Measurements from ENCODE around the gene HEMK1. TPM values are rescaled to one million over a fixed set of nuclear protein-coding genes. Genes with fewer than 3 reads are reported as not detected.

The HEMK1 gene
- total and polyA plus RNA-seq, 2 donors (not counting 1 experiment from before 2014, with no cell fraction given): 34.2 to 43.0 TPM

DNA sequence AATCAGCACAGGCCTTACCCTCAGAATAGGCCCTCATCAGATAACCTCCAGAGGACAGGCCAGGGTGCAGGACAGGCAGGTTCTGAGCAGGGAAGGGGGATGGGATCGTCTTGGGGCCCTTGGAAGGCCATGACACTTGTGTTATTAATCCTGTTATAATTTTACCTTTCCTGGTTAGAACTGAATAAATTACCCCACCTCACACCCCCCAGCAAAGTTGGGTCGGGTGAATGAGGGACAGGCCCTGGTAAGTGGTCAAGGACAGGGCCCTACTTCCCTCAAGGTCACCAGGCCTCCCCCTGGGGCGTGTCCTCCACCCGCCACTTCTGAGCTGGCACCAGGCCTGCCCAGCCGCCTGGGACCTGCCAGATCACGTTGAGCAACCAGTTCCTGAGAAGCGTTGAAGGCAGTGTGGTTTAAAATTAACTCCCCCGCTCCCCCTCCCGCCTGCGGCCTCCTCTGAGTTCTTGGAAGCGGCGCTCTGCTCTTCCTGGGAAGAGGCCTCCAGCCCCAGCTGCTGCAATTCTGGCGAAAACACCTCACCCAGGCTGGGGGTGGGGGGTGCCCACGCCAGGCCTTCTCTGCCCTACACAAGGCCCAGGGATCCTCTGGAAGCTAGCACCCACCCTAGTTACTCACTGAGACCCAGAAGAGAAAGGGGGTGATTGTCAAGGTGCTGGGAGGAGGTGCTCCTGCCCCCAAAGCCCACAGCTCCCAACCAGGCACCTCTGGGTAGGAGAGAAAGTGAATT, 31.7 kb downstream of the HEMK1 start:
- peak; percentile 59 for ATAC-seq (ENCODE audit: low read depth)
- peak overlapping the region; percentile 56 for H3K4me2 ChIP-seq (replicated peaks; ENCODE audit: low read depth, low read length, poor library complexity, severe bottlenecking)
- peaks cover 37 to 46% of the 10 kb centered on the region in 2 donors for H3K4me1 ChIP-seq (ENCODE audit: control insufficient read depth in 2 of 2, insufficient read depth in 2 of 2, low read length in 2 of 2)
- no peak overlapping the region for H3K4me3 ChIP-seq (ENCODE audit: control extremely low read depth in 1 of 5, extremely low read depth in 1 of 5, insufficient read depth in 1 of 5, low read depth in 2 of 5, low read length in 4 of 5)
- TF ChIP-seq, protein P1, sequence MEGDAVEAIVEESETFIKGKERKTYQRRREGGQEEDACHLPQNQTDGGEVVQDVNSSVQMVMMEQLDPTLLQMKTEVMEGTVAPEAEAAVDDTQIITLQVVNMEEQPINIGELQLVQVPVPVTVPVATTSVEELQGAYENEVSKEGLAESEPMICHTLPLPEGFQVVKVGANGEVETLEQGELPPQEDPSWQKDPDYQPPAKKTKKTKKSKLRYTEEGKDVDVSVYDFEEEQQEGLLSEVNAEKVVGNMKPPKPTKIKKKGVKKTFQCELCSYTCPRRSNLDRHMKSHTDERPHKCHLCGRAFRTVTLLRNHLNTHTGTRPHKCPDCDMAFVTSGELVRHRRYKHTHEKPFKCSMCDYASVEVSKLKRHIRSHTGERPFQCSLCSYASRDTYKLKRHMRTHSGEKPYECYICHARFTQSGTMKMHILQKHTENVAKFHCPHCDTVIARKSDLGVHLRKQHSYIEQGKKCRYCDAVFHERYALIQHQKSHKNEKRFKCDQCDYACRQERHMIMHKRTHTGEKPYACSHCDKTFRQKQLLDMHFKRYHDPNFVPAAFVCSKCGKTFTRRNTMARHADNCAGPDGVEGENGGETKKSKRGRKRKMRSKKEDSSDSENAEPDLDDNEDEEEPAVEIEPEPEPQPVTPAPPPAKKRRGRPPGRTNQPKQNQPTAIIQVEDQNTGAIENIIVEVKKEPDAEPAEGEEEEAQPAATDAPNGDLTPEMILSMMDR (IDR thresholded peaks at IDR 0.05): no peak
- no peak for TF ChIP-seq EZH2 (IDR thresholded peaks at IDR 0.05; ENCODE audit: borderline replicate concordance, insufficient read depth, low read depth, low read length, poor library complexity, severe bottlenecking)
- ChIA-PET CTCF (interaction anchor here (1.1 to 2.0 kb wide), 3 partner anchors 9 to 11 kb away, joined by 4 to 6 read pairs (median 5); partner anchors contain the start of gene CISH), POLR2A (interaction anchor here (1.0 to 2.3 kb wide), 2 partner anchors 10 to 11 kb away, joined by 3 to 8 read pairs; partner anchors contain the start of gene CISH)
- no peaks in the 10 kb centered on the region for H4K20me1 ChIP-seq (ENCODE audit: control insufficient read depth, insufficient read depth, low read length, poor library complexity, severe bottlenecking)
- Mint-ChIP-seq H3K27ac (peak overlapping the region; percentile 74), H3K4me3 (peak overlapping the region; percentile 32), H3K9me3 (ENCODE audit: insufficient read depth) (no peaks in the 10 kb centered on the region), H3K4me1 (peaks cover 40% of the 10 kb centered on the region), H3K27me3 (no peaks in the 10 kb centered on the region)
- H3K9ac ChIP-seq (ENCODE audit: low read length): peak overlapping the region; percentile 34
- WGBS (ENCODE audit: insufficient coverage): 0% methylated on average over 8 of the region's 14 CpGs
- peak overlapping the region in 1 of 2 donors; percentile 44 for H3K27ac ChIP-seq (ENCODE audit: low read length in 2 of 2)
- H3K9me3 ChIP-seq (ENCODE audit: control extremely low read depth in 1 of 3, control insufficient read depth in 2 of 3, insufficient read depth in 1 of 3, low read length in 2 of 3): no peaks in the 10 kb centered on the region
- intact Hi-C loops (cut with micrococcal nuclease): loop anchor here (1.0 kb wide), 1 partner anchor 11 kb away; no protein-coding TSS in a partner anchor
- no peaks in the 10 kb centered on the region for H3K27me3 ChIP-seq (replicated peaks in 1 of 4; ENCODE audit: control extremely low read depth in 1 of 4, control insufficient read depth in 3 of 4, insufficient read depth in 4 of 4, low read length in 3 of 4)
- DNase-seq: peak; percentile 50
- no peaks in the 10 kb centered on the region for H3K79me2 ChIP-seq (ENCODE audit: control insufficient read depth, insufficient read depth, low read length)
- peak overlapping the region; percentile 82 for H2AFZ ChIP-seq (ENCODE audit: insufficient read depth, low read depth, low read length, poor library complexity, severe bottlenecking)
- no peaks in the 10 kb centered on the region for H3K36me3 ChIP-seq (replicated peaks in 1 of 2; ENCODE audit: control extremely low read depth in 1 of 2, control insufficient read depth in 1 of 2, extremely low read depth in 1 of 2, insufficient read depth in 2 of 2, low read length in 1 of 2)

DNA sequence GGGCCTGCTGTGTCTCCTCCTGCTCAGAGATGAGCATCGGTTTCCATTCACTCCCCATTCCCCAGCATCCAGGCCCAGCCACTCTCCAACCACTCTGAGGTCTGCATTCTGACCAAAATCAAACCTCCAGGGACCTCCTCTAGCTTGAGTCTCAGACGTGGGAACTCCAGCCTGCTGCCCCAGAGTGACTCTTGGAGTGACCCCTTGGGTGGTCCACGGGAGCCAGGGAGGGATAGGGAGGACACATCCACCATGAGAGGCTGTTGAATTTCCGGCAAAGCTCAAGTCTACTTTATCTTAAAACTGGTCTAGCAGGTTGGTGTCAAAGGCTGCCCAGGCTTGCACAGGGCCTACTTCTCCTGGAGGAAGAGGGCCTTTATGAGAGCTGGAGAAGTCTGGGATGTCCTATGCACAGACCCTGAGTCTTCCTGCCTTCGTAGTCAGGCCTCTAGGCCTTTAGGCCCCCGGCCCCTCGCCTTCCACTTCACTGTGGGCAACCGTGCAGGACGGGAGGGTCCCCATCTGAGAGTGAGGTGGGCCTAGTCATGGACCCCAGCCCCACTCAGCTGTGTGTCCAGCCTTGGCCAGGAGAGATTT, 33.4 kb downstream of the HEMK1 start:
- Histone ChIP-seq H3K36me3 (replicated peaks in 1 of 2; ENCODE audit: control extremely low read depth in 1 of 2, control insufficient read depth in 1 of 2, extremely low read depth in 1 of 2, insufficient read depth in 2 of 2, low read length in 1 of 2) (peaks cover 0 to 4% of the 10 kb centered on the region in 2 experiments), H3K9me3 (ENCODE audit: control extremely low read depth in 1 of 3, control insufficient read depth in 2 of 3, insufficient read depth in 1 of 3, low read length in 2 of 3) (no peaks in the 10 kb centered on the region), H3K9ac (ENCODE audit: low read length) (no peak overlapping the region), H2AFZ (ENCODE audit: insufficient read depth, low read depth, low read length, poor library complexity, severe bottlenecking) (no peak overlapping the region), H3K27me3 (replicated peaks in 1 of 4; ENCODE audit: control extremely low read depth in 1 of 4, control insufficient read depth in 3 of 4, insufficient read depth in 4 of 4, low read length in 3 of 4) (no peaks in the 10 kb centered on the region), H3K79me2 (ENCODE audit: control insufficient read depth, insufficient read depth, low read length) (no peaks in the 10 kb centered on the region), H3K4me2 (replicated peaks; ENCODE audit: low read depth, low read length, poor library complexity, severe bottlenecking) (no peak overlapping the region), H4K20me1 (ENCODE audit: control insufficient read depth, insufficient read depth, low read length, poor library complexity, severe bottlenecking) (no peaks in the 10 kb centered on the region), H3K27ac (ENCODE audit: low read length in 2 of 2) (no peak overlapping the region), H3K4me3 (ENCODE audit: control extremely low read depth in 1 of 5, extremely low read depth in 1 of 5, insufficient read depth in 1 of 5, low read depth in 2 of 5, low read length in 4 of 5) (no peak overlapping the region), H3K4me1 (ENCODE audit: control insufficient read depth in 2 of 2, insufficient read depth in 2 of 2, low read length in 2 of 2) (peaks cover 39 to 50% of the 10 kb centered on the region in 2 donors)
- no peaks in the 10 kb centered on the region for H3K9me3 Mint-ChIP-seq (ENCODE audit: insufficient read depth)
- WGBS (ENCODE audit: insufficient coverage): 77% methylated on average over 8 of the region's 9 CpGs
- no peak overlapping the region for H3K4me3 Mint-ChIP-seq
- no peak for DNase-seq
- H3K4me1 Mint-ChIP-seq: peaks cover 42% of the 10 kb centered on the region
- CTCF ChIA-PET: interaction anchor here (1.3 to 1.7 kb wide), 2 partner anchors 10 to 11 kb away, joined by 4 to 6 read pairs; no protein-coding TSS in a partner anchor
- TF ChIP-seq, protein P1 (IDR thresholded peaks at IDR 0.05): no peak
- TF ChIP-seq EZH2 (IDR thresholded peaks at IDR 0.05; ENCODE audit: borderline replicate concordance, insufficient read depth, low read depth, low read length, poor library complexity, severe bottlenecking): no peak
- intact Hi-C loops (cut with micrococcal nuclease): no loop called here
- ATAC-seq (ENCODE audit: low read depth): no peak
- POLR2A ChIA-PET: no interaction called here
- no peaks in the 10 kb centered on the region for H3K27me3 Mint-ChIP-seq
- H3K27ac Mint-ChIP-seq: no peak overlapping the region

Measured in B cell (primary cell).